ENCODE data around the gene CAPN12.

Gene CAPN12

GRCh38 chr19:38709119-38709518, 35.2 kb downstream of the CAPN12 start:
- DNase-seq, result no peak

GRCh38 chr19:38708413-38709024, 35.8 kb downstream of the CAPN12 start:
- DNase-seq, result no peak

GRCh38 chr19:38707512-38708114, 36.7 kb downstream of the CAPN12 start:
- no peak for DNase-seq

- no peak for DNase-seq
These were observed 37.3 kb downstream of the CAPN12 start for GRCh38 chr19:38706792-38707511.

- no peak for DNase-seq
These were observed 38.9 kb downstream of the CAPN12 start for GRCh38 chr19:38705197-38706019.

DNA sequence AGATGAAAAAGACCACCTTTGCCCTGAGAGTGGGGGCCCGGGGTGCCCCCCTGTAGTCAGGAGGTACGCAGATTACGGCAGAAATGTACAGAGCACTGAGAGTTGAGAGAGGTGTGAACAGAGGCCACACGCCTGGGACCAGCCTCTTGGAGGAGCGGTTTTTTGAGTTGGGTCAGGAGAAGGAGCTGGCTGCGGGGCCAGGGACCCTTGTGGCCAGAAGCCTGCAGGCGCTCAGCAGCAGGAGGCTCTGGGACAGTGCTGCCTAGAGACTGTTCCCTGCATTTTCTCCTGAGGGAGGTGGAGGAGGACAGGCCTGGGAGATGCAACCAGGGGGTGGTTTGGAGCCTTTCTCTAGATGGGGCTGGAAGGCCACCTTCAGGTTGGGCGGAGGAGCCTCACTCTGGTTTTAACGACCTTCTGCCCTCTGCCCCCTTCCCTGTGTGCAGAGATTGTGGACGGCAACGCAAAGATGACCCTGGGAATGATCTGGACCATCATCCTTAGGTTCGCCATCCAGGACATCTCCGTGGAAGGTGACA, 39.7 kb downstream of the CAPN12 start:
- DNase-seq, result no peak

DNA sequence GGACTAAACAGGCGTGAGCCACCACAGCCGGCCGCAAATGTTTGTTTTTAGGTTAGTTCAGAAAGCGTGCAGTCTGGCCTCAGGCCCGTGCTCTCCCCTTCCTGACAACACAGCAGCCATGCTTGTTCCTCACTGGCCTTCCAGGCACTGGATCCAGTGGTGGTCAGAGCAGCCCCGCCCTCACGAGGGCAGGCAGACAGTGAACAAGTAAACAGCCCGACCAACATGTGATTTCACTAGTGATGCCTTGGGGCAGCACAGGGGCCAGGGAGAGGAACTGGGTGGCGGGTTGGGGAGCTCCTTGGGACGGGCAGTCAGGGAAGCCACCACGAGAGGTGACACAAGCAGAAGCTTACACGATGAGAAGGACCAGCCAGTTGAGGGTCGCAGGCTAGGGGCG, 40.8 kb downstream of the CAPN12 start:
- DNase-seq, result no peak

GRCh38 chr19:38702278-38702677, 42.0 kb downstream of the CAPN12 start:
- DNase-seq, result no peak

- DNase-seq, result no peak
These were observed 42.7 kb downstream of the CAPN12 start for GRCh38 chr19:38701455-38702063.

DNA sequence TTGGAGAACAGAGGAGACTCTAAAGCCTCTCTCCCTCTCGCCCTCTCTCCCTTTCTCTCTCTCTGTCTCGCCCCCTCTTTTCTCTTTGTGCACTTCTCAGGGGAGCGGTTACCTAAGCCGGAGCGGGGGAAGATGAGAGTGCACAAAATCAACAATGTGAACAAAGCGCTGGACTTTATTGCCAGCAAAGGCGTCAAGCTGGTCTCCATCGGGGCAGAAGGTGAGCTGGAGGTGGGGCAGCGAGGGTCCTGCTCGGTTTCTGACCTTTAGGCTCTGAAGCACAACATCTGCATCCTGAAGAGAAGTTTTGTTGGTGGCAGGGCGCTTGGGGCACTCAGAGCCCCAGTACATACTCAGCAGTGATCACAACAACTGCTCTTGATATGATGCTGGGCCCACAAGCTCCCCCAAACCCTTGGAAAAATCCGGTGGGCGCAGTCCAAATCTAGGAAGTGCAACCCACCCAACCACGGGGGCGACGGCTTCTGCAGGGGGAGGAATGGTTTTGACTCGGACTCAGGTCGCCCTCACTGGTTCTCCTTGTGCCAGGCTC, 43.3 kb downstream of the CAPN12 start:
- no peak for DNase-seq

DNA sequence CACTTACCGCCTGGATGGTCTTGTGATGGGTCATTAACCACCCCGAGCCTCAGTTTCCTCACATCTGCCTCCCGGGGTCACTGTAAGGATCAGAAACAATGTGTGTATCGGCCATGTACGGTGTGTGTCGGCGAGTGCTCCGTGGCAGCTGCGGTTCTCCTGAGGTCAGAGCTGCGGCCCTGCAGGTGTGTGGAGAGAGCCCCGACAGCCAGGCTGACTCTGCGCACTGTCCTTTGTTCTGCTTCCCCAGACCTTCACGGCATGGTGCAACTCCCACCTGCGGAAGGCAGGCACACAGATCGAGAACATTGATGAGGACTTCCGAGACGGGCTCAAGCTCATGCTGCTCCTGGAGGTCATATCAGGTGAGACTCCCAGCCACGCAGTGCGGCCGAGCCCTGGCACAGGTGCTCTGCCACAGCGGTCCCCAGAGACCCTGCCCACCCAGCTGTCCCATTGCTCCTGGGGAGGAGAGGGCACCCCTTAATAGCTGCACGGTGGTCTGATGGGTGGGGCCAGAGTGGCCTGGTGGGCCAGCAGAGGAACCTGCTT, 43.8 kb downstream of the CAPN12 start:
- no peak for DNase-seq

DNA sequence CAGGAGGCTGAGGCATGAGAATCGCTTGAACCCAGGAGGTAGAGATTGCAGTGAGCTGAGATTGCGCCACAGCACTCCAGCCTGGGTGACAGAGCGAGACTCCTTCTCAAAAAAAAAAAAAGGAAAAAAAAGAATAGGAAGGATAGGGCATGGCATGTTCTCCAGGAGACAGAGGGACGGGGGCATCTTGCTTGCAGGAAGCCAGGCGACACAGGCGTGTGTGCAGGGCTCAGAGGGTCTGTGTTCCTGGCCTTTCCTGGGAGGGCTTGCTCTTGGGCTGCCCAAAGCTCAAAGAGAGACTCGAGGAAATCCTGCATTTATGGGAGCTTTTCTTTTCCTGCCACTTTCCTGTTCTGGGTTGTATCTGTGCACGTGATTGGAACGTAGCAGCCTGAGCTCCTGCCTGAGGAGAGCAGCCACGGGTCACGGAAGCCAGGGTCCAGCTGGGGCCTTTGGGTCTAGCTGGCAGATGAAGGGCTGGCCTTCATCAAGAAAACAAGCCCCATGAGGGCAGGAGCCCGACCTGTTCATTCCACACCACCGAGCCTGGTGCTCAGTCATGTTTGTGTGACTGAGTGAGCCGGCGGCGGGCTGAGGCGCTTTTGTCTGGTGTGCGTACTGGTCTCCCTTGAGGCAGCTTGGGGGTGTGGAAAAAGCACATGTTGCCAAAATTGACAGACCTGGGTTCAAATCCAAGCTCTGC, 44.5 kb downstream of the CAPN12 start:
- DNase-seq, result no peak

GRCh38 chr19:38699027-38699346, 45.3 kb downstream of the CAPN12 start:
- DNase-seq, result no peak

DNA sequence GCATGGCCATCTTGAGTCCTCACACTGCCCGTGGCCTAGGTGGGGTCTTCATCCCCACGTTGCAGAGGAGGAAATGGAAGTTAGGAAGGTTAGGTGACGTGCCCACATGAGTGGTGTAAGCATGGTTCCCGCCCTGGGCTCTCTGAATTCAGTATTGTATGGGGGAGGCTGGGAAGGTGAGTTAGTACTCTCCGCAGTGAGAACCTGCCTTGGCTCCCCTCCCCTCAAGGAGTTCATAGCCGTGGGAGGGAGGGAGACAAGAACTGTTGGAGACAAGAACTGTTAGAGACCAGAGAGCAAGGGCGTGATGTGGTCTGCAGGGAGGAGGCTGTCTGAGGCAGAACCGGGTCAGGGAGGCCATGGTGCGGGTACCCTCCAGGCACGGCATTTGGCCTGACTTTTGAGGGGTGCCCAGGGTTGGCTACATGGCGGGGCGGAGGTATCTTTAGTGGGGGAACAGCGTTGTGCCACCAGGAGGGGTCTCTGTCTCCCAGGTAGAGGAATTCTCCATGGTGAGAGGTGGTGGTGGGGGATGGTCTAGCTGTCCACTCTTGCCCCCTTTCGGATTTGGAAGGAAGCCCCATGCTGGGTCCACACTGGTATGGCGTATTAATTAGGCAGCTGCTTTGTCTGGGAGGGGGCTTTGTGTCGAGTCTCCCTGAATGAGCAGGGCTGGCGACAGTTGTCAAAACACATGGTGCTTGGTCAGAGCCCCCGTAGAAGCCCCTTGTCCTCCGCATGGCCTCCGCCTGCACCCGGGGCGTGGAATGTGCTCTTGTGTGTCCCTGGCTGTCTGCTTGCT, 45.8 kb downstream of the CAPN12 start:
- no peak for DNase-seq

- DNase-seq, result no peak
These were observed 46.6 kb downstream of the CAPN12 start for GRCh38 chr19:38697641-38698071.

DNA sequence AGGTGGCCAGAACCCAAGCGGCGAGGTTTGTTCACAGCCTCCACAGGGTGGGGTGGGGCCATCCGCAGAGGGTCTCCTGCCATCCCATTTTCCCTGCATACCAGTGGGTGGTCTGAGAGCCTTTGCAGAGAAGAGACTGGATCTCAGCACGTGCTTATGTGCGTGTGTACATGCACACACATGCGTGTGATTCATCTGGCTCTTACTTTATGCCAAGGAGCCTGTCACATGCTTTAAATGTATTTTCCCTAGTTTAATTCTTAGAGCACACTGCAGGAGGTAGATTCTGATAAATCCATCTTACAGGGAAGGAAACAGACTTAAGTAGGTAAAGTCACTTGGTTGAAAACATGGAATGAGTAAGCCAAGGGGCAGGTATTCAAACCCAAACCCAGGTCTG, 47.1 kb downstream of the CAPN12 start:
- no peak for DNase-seq

- no peak for DNase-seq
These were observed 47.6 kb downstream of the CAPN12 start for GRCh38 chr19:38696729-38697055.

- no peak for DNase-seq
These were observed 48.2 kb downstream of the CAPN12 start for GRCh38 chr19:38695832-38696728.

- DNase-seq, result no peak
These were observed 49.0 kb downstream of the CAPN12 start for GRCh38 chr19:38695317-38695683.
